Psoas muscle (tissue), 8 donors: Measurements from ENCODE around the gene OR2C3. TPM values are rescaled to one million over a fixed set of nuclear protein-coding genes. Genes with fewer than 3 reads are reported as not detected.
"Not testable (repeated sequence)": the region's sequence is repeated elsewhere in the genome, so short reads cannot be mapped to it uniquely, and the experiment has no call there.

Experiments
- ATAC-seq, 4 donors: fragments of 200-7000 bp; cut with Tn5 transposase; one replicate each; pipeline ENCODE4 v1.9.1; 2020; ENCODE audit warnings: moderate library complexity in 3 of 4, mild to moderate bottlenecking in 2 of 4
- DNase-seq, 2 donors: peaks; one replicate each; pipeline ENCODE4 v3.0.0-alpha.2; 2020
- H3K27ac ChIP-seq: fragments of 200-600 bp; one replicate; pipeline ENCODE4 v1.8.0; 2022
- H3K27me3 ChIP-seq, 3 donors: fragments of 200-600 bp in 1 of 3; one replicate each; pipeline versions ENCODE4 v1.6.1 to v1.8.0; 2013 to 2022; ENCODE audit warnings: low read length in 2 of 3, mild to moderate bottlenecking in 2 of 3, moderate library complexity in 1 of 3; ENCODE audit not compliant: insufficient read depth in 3 of 3
- H3K36me3 ChIP-seq, 2 donors: fragments of 200-600 bp in 1 of 2; one replicate each; pipeline versions ENCODE4 v1.6.1 to v1.8.0; 2013 to 2022; ENCODE audit warnings: low read depth in 1 of 2, mild to moderate bottlenecking in 1 of 2, moderate library complexity in 1 of 2; ENCODE audit not compliant: insufficient read depth in 1 of 2
- H3K4me1 ChIP-seq: fragments of 200-600 bp; one replicate; pipeline ENCODE4 v1.8.0; 2022
- H3K4me3 ChIP-seq: fragments of 200-600 bp; one replicate; pipeline ENCODE4 v1.8.0; 2022; ENCODE audit warnings: mild to moderate bottlenecking
- H3K9me3 ChIP-seq: fragments of 200-600 bp; one replicate; pipeline ENCODE4 v1.8.0; 2022
- WGBS, 3 donors: extraction: QIAGEN DNeasy Blood & Tissue Kit; methylation state at CpG; one replicate each; pipeline versions ENCODE4 v1.1.6 to v1.1.7; 2013; 5-methylcytosine and 5-hydroxymethylcytosine counted together
- intact Hi-C, 2 donors: fragments of 100-400 bp; cut with DNase I; formaldehyde crosslinking; loops; one replicate each; pipeline versions ENCODE4 v1.11.0 to v1.14.2; 2022
- polyA plus RNA-seq, 3 donors: library from polyadenylated mRNA; stranded (reverse); fragments of 200-250 nt; gene quantifications; one replicate each; pipeline ENCODE4 v1.2.3, GENCODE V29; 2013
- total RNA-seq, 4 donors: library from RNA; stranded (reverse); fragmentation: NEBNext Ultra II Directional in 2 of 4; extraction: Animal tissue kit (Norgen Biotek cat#: 25700) in 2 of 4; gene quantifications; one replicate each; pipeline versions ENCODE4 v1.2.1 to v1.2.4, GENCODE V29; 2021 to 2023
- TF ChIP-seq, protein P1 (sequence below): fragments of 200-600 bp; IDR thresholded peaks from one replicate; pipeline ENCODE4 v1.8.0; 2022; ENCODE audit warnings: antibody characterized with exemption
- donor health status: healthy with polysubstance abuse.
- donor health status: DM: no; HTN: no; CAD: no; lungs with moderate emphysema.
- donor health status: Bipolar disorder and iron deficiency.
- donor health status: healthy.
- donor health status: DM: yes; HTN: yes; CAD: no.
- donor health status: DM: no; HTN: no; CAD: no.
- donor health status: DM: no; HTN: no; CAD: no.
- donor health status: DM: yes; HTN: yes; CAD: no.

The OR2C3 gene
- total and polyA plus RNA-seq, 7 donors = 0.01 TPM; not detected in 5

- H3K9me3 ChIP-seq = no peaks in the 10 kb centered on the region
- no peaks in the 10 kb centered on the region for H3K36me3 ChIP-seq
- intact Hi-C loops = no loop called here
- DNase-seq = no peak
- no peak overlapping the region for H3K4me3 ChIP-seq
- WGBS, 3 donors = 67 to 76% (median 71%) methylated on average over 2 of the region's 2 CpGs
- H3K4me1 ChIP-seq = no peaks in the 10 kb centered on the region
- TF ChIP-seq, protein P1, sequence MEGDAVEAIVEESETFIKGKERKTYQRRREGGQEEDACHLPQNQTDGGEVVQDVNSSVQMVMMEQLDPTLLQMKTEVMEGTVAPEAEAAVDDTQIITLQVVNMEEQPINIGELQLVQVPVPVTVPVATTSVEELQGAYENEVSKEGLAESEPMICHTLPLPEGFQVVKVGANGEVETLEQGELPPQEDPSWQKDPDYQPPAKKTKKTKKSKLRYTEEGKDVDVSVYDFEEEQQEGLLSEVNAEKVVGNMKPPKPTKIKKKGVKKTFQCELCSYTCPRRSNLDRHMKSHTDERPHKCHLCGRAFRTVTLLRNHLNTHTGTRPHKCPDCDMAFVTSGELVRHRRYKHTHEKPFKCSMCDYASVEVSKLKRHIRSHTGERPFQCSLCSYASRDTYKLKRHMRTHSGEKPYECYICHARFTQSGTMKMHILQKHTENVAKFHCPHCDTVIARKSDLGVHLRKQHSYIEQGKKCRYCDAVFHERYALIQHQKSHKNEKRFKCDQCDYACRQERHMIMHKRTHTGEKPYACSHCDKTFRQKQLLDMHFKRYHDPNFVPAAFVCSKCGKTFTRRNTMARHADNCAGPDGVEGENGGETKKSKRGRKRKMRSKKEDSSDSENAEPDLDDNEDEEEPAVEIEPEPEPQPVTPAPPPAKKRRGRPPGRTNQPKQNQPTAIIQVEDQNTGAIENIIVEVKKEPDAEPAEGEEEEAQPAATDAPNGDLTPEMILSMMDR = no peak
- no peaks in the 10 kb centered on the region for H3K27me3 ChIP-seq
- no peak overlapping the region for H3K27ac ChIP-seq
- no peak for ATAC-seq
These were observed 7.3 kb downstream of the OR2C3 start for GRCh38 chr1:247528812-247529474.

DNA sequence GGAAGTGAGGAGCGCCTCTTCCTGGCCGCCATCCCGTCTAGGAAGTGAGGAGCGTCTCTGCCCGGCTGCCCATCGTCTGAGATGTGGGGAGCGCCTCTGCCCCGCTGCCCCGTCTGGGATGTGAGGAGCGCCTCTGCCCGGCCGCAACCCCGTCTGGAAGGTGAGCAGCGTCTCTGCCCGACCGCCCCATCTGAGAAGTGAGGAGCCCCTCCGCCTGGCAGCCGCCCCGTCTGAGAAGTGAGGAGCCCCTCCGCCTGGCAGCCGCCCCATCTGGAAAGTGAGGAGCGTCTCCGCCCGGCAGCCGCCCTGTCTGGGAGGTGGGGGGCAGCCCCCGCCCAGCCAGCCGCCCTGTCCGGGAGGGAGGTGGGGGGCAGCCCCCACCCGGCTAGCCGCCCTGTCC, 14.4 kb downstream of the OR2C3 start:
- H3K4me1 ChIP-seq, H3K4me3 ChIP-seq, intact Hi-C loops, H3K27ac ChIP-seq, H3K27me3 ChIP-seq, H3K36me3 ChIP-seq, ATAC-seq, DNase-seq, H3K9me3 ChIP-seq: not testable (repeated sequence)
- 85 to 94% (median 91%) methylated on average over 17 to 25 of the region's 30 CpGs for WGBS, 3 donors

- H3K9me3 ChIP-seq = no peaks in the 10 kb centered on the region
- no peak overlapping the region for H3K27ac ChIP-seq
- DNase-seq (no peak), ATAC-seq (no peak)
- H3K36me3 ChIP-seq = no peaks in the 10 kb centered on the region
- TF ChIP-seq, protein P1 = no peak
- peaks cover 0 to 3% (median 0%) of the 10 kb centered on the region in 3 donors for H3K27me3 ChIP-seq
- H3K4me1 ChIP-seq = no peaks in the 10 kb centered on the region
- H3K4me3 ChIP-seq = no peak overlapping the region
- WGBS, 3 donors = 79 to 82% (median 80%) methylated on average over 19 of the region's 19 CpGs
- intact Hi-C loops = no loop called here
These were observed 17.7 kb downstream of the OR2C3 start for GRCh38 chr1:247518613-247518891.

GRCh38 chr1:247517795-247518612, 18.2 kb downstream of the OR2C3 start:
- H3K4me1 ChIP-seq = no peaks in the 10 kb centered on the region
- H3K27ac ChIP-seq = no peak overlapping the region
- H3K4me3 ChIP-seq = no peak overlapping the region
- no peak for ATAC-seq
- H3K36me3 ChIP-seq = no peaks in the 10 kb centered on the region
- intact Hi-C loops = no loop called here
- TF ChIP-seq, protein P1 = no peak
- WGBS, 3 donors = 49 to 54% (median 50%) methylated on average over 72 of the region's 72 CpGs
- peaks cover 0 to 3% (median 0%) of the 10 kb centered on the region in 3 donors for H3K27me3 ChIP-seq
- no peaks in the 10 kb centered on the region for H3K9me3 ChIP-seq
- DNase-seq = no peak

- H3K36me3 ChIP-seq = no peaks in the 10 kb centered on the region
These were observed 29.4 kb downstream of the OR2C3 start for GRCh38 chr1:247506831-247507230.

More at GRCh38 chr1:247506831-247507230, 29.4 kb downstream of the OR2C3 start:
- intact Hi-C loops = no loop called here
- no peaks in the 10 kb centered on the region for H3K9me3 ChIP-seq
- H3K27me3 ChIP-seq = no peaks in the 10 kb centered on the region
- ATAC-seq = no peak
- no peak overlapping the region for H3K27ac ChIP-seq
- TF ChIP-seq, protein P1 = no peak
- H3K4me1 ChIP-seq = no peaks in the 10 kb centered on the region
- 32 to 42% (median 38%) methylated on average over 3 of the region's 3 CpGs for WGBS, 3 donors
- no peak for DNase-seq
- no peak overlapping the region for H3K4me3 ChIP-seq
